Neural cell (in vitro differentiated cells): ENCODE data around the gene TNFAIP8. TPM values are rescaled to one million over a fixed set of nuclear protein-coding genes. Genes with fewer than 3 reads are reported as not detected.

Experiments used
- H2AFZ ChIP-seq: fragments of 200-600, 300-800 bp; sonication (generic), shearing (Covaris generic); 2 replicates; pipeline ENCODE4 v1.6.0; 2014; ENCODE audit warnings: low read depth, mild to moderate bottlenecking, antibody characterized with exemption, low read length, moderate library complexity
- H3F3A ChIP-seq: fragments of 200-600 bp; shearing (Covaris generic); 2 replicates; pipeline ENCODE4 v1.6.1; 2016; ENCODE audit warnings: mild to moderate bottlenecking, moderate library complexity, mixed read lengths, antibody characterized with exemption, low read length; ENCODE audit not compliant: insufficient read depth, poor library complexity, severe bottlenecking
- H3K27ac ChIP-seq: fragments of 200-600, 300-800 bp; sonication (generic), shearing (Covaris generic); 2 replicates; pipeline ENCODE4 v1.5.1; 2014; ENCODE audit warnings: mild to moderate bottlenecking, low read length, moderate library complexity
- H3K27me3 ChIP-seq: fragments of 300-800, 200-600 bp; sonication (generic), shearing (Covaris generic); 2 replicates; pipeline ENCODE4 v1.6.0; 2014; ENCODE audit warnings: mild to moderate bottlenecking, low read depth, low read length, moderate library complexity; ENCODE audit not compliant: insufficient read depth
- H3K36me3 ChIP-seq: fragments of 300-800, 200-600 bp; sonication (generic), shearing (Covaris generic); 2 replicates; pipeline ENCODE4 v1.5.1; 2014; ENCODE audit warnings: mild to moderate bottlenecking, antibody characterized with exemption, low read length, moderate library complexity; ENCODE audit not compliant: insufficient read depth
- H3K4me2 ChIP-seq: fragments of 300-800, 200-600 bp; sonication (generic), shearing (Covaris generic); 2 replicates; pipeline ENCODE4 v1.6.0; 2014; ENCODE audit warnings: mild to moderate bottlenecking, low read length
- H3K4me3 ChIP-seq: fragments of 300-800, 200-600 bp; sonication (generic), shearing (Covaris generic); 2 replicates; pipeline ENCODE4 v1.5.1; 2014; ENCODE audit warnings: mild to moderate bottlenecking, low read length, moderate library complexity
- H3K79me2 ChIP-seq: fragments of 200-600 bp; shearing (Covaris generic); replicated peaks from 2 replicates; pipeline ENCODE4 v1.6.0; 2014; ENCODE audit warnings: mild to moderate bottlenecking, low read length, moderate library complexity; ENCODE audit not compliant: insufficient read depth
- H3K9ac ChIP-seq: fragments of 300-800, 200-600 bp; sonication (generic), shearing (Covaris generic); 2 replicates; pipeline ENCODE4 v1.6.1; 2016; ENCODE audit warnings: mild to moderate bottlenecking, low read length, mixed read lengths
- H3K9me2 ChIP-seq: fragments of 200-600 bp; shearing (Covaris generic); 2 replicates; pipeline ENCODE4 v1.6.1; 2016; ENCODE audit warnings: mild to moderate bottlenecking, low read length, mixed read lengths; ENCODE audit not compliant: insufficient read depth
- H3K9me3 ChIP-seq: fragments of 200-600, 300-800 bp; sonication (generic), shearing (Covaris generic); 2 replicates; pipeline ENCODE4 v1.6.1; 2016; ENCODE audit warnings: mild to moderate bottlenecking, mixed run types, low read length, moderate library complexity, mixed read lengths
- H4K20me1 ChIP-seq: fragments of 200-600 bp; shearing (Covaris generic); 2 replicates; pipeline ENCODE4 v1.6.1; 2016; ENCODE audit warnings: mild to moderate bottlenecking, mixed run types; ENCODE audit not compliant: insufficient read depth
- EP300 ChIP-seq: fragments of 450-650 bp; conservative IDR thresholded peaks from 2 replicates; pipeline ENCODE4 v1.6.1; 2014; ENCODE audit warnings: antibody characterized with exemption, mild to moderate bottlenecking, moderate library complexity; ENCODE audit not compliant: poor library complexity, severe bottlenecking
- EZH2 ChIP-seq: fragments of 200-600, 300-800 bp; shearing (Covaris generic), sonication (generic); IDR thresholded peaks from 2 replicates; pipeline ENCODE4 v1.6.1; 2014; ENCODE audit warnings: antibody characterized with exemption, low read length, borderline replicate concordance, mild to moderate bottlenecking; ENCODE audit not compliant: insufficient read depth, poor library complexity, severe bottlenecking
- MXI1 ChIP-seq: fragments of 450-650 bp; conservative IDR thresholded peaks from 2 replicates; pipeline ENCODE4 v1.6.1; 2014; ENCODE audit warnings: antibody characterized with exemption, mild to moderate bottlenecking; ENCODE audit not compliant: poor library complexity, severe bottlenecking
- POLR2AphosphoS5 ChIP-seq: IDR thresholded peaks from 2 replicates; pipeline ENCODE4 v1.6.1; 2012
- RAD21 ChIP-seq: fragments of 450-650 bp; conservative IDR thresholded peaks from 2 replicates; pipeline ENCODE4 v1.6.1; 2014; ENCODE audit warnings: antibody characterized with exemption, mild to moderate bottlenecking, moderate library complexity
- SMC3 ChIP-seq: fragments of 450-650 bp; conservative IDR thresholded peaks from 2 replicates; pipeline ENCODE4 v1.6.1; 2014; ENCODE audit warnings: antibody characterized with exemption, mild to moderate bottlenecking, moderate library complexity; ENCODE audit not compliant: poor library complexity
- TAF1 ChIP-seq: IDR thresholded peaks from 2 replicates; pipeline ENCODE4 v1.6.1; 2012; ENCODE audit warnings: low read depth
- polyA plus RNA-seq: library from polyadenylated mRNA; depleted of rRNA; stranded (reverse); fragments of >200 nt; gene quantifications from 2 replicates; pipeline ENCODE4 v1.2.3, GENCODE V29; 2014
- TF ChIP-seq, protein P1 (sequence below): IDR thresholded peaks from 2 replicates; pipeline ENCODE4 v1.6.1; 2012; ENCODE audit warnings: borderline replicate concordance
- TF ChIP-seq, protein P2 (sequence below): fragments of 450-650 bp; IDR thresholded peaks from 2 replicates; pipeline ENCODE4 v1.5.1; 2014; ENCODE audit warnings: antibody characterized with exemption, mild to moderate bottlenecking, moderate library complexity; ENCODE audit not compliant: poor library complexity, severe bottlenecking

Gene TNFAIP8
- polyA plus RNA-seq, 1 donor from 2014 or later: 0.26 TPM

DNA sequence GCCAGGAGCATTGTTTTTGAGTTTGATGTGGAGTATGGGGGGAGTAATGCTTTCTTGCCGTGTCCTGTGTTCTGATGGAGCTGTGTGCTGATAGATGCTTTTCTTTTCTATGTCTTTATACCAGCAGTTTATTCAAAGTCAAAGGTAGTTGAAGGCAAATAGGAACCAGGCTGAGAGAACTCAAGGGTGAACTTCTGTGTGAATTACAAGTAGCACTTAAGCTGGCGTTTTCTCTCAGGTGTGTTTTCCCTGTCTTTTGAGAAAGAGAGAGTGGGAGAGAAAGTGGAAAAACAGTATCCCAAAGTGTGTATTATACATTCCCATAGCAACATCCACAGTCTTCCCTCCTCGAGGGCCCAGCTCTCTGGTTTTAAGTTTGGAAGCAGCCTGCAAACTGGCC is 1.5 kb downstream of the TNFAIP8 start:
- Histone ChIP-seq H3K4me3 (no peak overlapping the region), H4K20me1 (no peaks in the 10 kb centered on the region), H3K4me2 (no peak overlapping the region), H3K27ac (no peak overlapping the region), H3F3A (no peaks in the 10 kb centered on the region), H3K36me3 (no peaks in the 10 kb centered on the region), H3K9ac (no peak overlapping the region), H3K9me3 (no peaks in the 10 kb centered on the region), H3K9me2 (no peaks in the 10 kb centered on the region), H3K27me3 (peaks cover 34% of the 10 kb centered on the region), H2AFZ (no peak overlapping the region), H3K79me2 (no peaks in the 10 kb centered on the region)
- TF ChIP-seq, protein P1, sequence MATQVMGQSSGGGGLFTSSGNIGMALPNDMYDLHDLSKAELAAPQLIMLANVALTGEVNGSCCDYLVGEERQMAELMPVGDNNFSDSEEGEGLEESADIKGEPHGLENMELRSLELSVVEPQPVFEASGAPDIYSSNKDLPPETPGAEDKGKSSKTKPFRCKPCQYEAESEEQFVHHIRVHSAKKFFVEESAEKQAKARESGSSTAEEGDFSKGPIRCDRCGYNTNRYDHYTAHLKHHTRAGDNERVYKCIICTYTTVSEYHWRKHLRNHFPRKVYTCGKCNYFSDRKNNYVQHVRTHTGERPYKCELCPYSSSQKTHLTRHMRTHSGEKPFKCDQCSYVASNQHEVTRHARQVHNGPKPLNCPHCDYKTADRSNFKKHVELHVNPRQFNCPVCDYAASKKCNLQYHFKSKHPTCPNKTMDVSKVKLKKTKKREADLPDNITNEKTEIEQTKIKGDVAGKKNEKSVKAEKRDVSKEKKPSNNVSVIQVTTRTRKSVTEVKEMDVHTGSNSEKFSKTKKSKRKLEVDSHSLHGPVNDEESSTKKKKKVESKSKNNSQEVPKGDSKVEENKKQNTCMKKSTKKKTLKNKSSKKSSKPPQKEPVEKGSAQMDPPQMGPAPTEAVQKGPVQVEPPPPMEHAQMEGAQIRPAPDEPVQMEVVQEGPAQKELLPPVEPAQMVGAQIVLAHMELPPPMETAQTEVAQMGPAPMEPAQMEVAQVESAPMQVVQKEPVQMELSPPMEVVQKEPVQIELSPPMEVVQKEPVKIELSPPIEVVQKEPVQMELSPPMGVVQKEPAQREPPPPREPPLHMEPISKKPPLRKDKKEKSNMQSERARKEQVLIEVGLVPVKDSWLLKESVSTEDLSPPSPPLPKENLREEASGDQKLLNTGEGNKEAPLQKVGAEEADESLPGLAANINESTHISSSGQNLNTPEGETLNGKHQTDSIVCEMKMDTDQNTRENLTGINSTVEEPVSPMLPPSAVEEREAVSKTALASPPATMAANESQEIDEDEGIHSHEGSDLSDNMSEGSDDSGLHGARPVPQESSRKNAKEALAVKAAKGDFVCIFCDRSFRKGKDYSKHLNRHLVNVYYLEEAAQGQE: no peak
- no peak for TF ChIP-seq MXI1
- TF ChIP-seq SMC3: no peak
- no peak for TF ChIP-seq POLR2AphosphoS5
- no peak for TF ChIP-seq EP300
- no peak for TF ChIP-seq EZH2
- TF ChIP-seq TAF1: no peak
- no peak for TF ChIP-seq RAD21
- TF ChIP-seq, protein P2, sequence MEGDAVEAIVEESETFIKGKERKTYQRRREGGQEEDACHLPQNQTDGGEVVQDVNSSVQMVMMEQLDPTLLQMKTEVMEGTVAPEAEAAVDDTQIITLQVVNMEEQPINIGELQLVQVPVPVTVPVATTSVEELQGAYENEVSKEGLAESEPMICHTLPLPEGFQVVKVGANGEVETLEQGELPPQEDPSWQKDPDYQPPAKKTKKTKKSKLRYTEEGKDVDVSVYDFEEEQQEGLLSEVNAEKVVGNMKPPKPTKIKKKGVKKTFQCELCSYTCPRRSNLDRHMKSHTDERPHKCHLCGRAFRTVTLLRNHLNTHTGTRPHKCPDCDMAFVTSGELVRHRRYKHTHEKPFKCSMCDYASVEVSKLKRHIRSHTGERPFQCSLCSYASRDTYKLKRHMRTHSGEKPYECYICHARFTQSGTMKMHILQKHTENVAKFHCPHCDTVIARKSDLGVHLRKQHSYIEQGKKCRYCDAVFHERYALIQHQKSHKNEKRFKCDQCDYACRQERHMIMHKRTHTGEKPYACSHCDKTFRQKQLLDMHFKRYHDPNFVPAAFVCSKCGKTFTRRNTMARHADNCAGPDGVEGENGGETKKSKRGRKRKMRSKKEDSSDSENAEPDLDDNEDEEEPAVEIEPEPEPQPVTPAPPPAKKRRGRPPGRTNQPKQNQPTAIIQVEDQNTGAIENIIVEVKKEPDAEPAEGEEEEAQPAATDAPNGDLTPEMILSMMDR: no peak

DNA sequence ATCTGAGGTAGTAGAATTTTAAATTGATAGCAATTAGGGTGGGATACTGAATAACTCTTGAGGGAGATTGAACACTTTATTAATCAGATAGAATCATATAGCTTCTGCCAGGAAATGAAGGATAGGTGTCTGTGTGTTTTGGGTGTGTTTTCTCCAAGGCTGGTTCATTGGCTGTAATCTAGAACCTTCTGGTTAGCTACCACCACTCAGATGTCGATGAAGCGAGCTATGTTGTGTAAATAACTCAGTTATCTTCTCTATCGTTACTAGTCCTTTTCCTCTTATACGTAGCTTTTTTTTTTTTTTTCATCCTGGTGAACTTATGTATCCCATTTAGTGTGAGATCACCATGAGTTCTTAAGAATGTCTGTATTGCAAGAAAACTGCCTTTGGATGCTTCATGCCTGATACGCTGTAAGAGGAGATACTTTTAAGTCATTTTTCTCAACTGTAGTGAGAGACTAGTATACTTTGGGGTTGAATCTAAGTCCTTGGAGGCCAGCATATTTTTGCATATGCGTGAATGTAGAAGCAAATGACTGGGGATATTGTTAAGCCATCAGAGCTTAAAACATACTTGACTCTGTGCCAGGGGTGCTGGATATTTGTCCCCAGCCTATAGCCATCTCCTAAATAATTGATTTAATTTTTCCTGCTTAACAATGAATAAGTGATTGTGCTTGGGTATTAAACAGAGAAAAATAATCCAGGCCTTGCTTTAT is 2.1 kb downstream of the TNFAIP8 start:
- no peaks in the 10 kb centered on the region for H3K9me2 ChIP-seq
- no peak overlapping the region for H3K4me3 ChIP-seq
- H3K79me2 ChIP-seq: no peaks in the 10 kb centered on the region
- H3K9me3 ChIP-seq: no peaks in the 10 kb centered on the region
- H3K27me3 ChIP-seq: peaks cover 34% of the 10 kb centered on the region
- no peak overlapping the region for H3K27ac ChIP-seq
- no peak overlapping the region for H2AFZ ChIP-seq
- no peak overlapping the region for H3K9ac ChIP-seq
- TF ChIP-seq EZH2 (no peak), RAD21 (no peak), SMC3 (no peak), MXI1 (no peak), POLR2AphosphoS5 (no peak)
- H3K4me2 ChIP-seq: no peak overlapping the region
- no peaks in the 10 kb centered on the region for H3K36me3 ChIP-seq
- H3F3A ChIP-seq: no peaks in the 10 kb centered on the region
- no peaks in the 10 kb centered on the region for H4K20me1 ChIP-seq
